K562 (cell line): ENCODE results near the gene ST3GAL3. TPM values are rescaled to one million over a fixed set of nuclear protein-coding genes. Genes with fewer than 3 reads are reported as not detected.

Experiments
- ASH1L ChIP-seq: fragments of 450-650 bp; IDR thresholded peaks from 2 replicates; pipeline ENCODE4 v1.6.1; 2018; ENCODE audit warnings: borderline replicate concordance, mild to moderate bottlenecking, low read depth; ENCODE audit not compliant: partially characterized antibody
- ATF7 ChIP-seq: fragments of 450-650 bp; IDR thresholded peaks from 2 replicates; pipeline ENCODE4 v1.7.1; 2014; ENCODE audit warnings: mild to moderate bottlenecking, moderate library complexity
- BRF1 ChIP-seq: IDR thresholded peaks from 3 replicates; pipeline ENCODE4 v1.6.1; 2011; ENCODE audit warnings: borderline replicate concordance, mild to moderate bottlenecking; ENCODE audit not compliant: insufficient read length; ENCODE audit errors: extremely low read depth
- C11orf30 ChIP-seq: fragments of 450-650 bp; IDR thresholded peaks from 2 replicates; pipeline ENCODE4 v1.6.1; 2016; ENCODE audit warnings: low read depth, mild to moderate bottlenecking
- CC2D1A ChIP-seq: fragments of 450-650 bp; IDR thresholded peaks from 2 replicates; pipeline ENCODE4 v1.6.1; 2017; ENCODE audit warnings: mild to moderate bottlenecking
- CREB1 ChIP-seq, 2 experiments: sonication (generic) in 1 of 2; formaldehyde crosslinking in 1 of 2; IDR thresholded peaks; 2 replicates each; pipeline versions ENCODE4 v1.6.1 to v1.8.0; 2012 to 2022; ENCODE audit warnings: inconsistent platforms in 1 of 2, mild to moderate bottlenecking in 1 of 2, missing genetic modification reagents in 1 of 2, moderate library complexity in 1 of 2
- ELF2 ChIP-seq: fragments of 250-450 bp; sonication (Bioruptor Pico); IDR thresholded peaks from 2 replicates; pipeline ENCODE4 v1.5.0; 2021; ENCODE audit warnings: mild to moderate bottlenecking
- FOS ChIP-seq: IDR thresholded peaks from 3 replicates; pipeline ENCODE4 v1.6.1; 2011; ENCODE audit not compliant: insufficient read length; ENCODE audit errors: extremely low read depth
- HSF4 ChIP-seq: fragments of 250-450 bp; sonication (Bioruptor Pico); IDR thresholded peaks from 2 replicates; pipeline ENCODE4 v2.1.2; 2022; ENCODE audit warnings: mild to moderate bottlenecking, moderate library complexity, borderline replicate concordance
- JUND ChIP-seq, 2 experiments: IDR thresholded peaks; 2 replicates in 1 of 2; 3 replicates in 1 of 2; pipeline ENCODE4 v1.6.1; 2011; ENCODE audit warnings: borderline replicate concordance in 2 of 2, low read depth in 2 of 2, low read length in 2 of 2, improper control_type of control experiment in 1 of 2, missing biosample characterization in 1 of 2, missing genetic modification characterization in 1 of 2, missing genetic modification reagents in 1 of 2
- KAT8 ChIP-seq: fragments of 450-650 bp; IDR thresholded peaks from 2 replicates; pipeline ENCODE4 v1.6.1; 2016; ENCODE audit warnings: low read depth, mild to moderate bottlenecking
- NFYB ChIP-seq: IDR thresholded peaks from 2 replicates; pipeline ENCODE4 v1.6.1; 2011; ENCODE audit warnings: mild to moderate bottlenecking, moderate library complexity; ENCODE audit not compliant: insufficient read length; ENCODE audit errors: extremely low read depth
- NKRF ChIP-seq: fragments of 450-650 bp; IDR thresholded peaks from 2 replicates; pipeline ENCODE4 v1.6.1; 2016; ENCODE audit warnings: borderline replicate concordance
- PTBP1 ChIP-seq: fragments of 200-400 bp; formaldehyde crosslinking; IDR thresholded peaks from 2 replicates; pipeline ENCODE4 v1.6.1; 2017; ENCODE audit warnings: low read depth, low read length
- RERE ChIP-seq: sonication (generic); formaldehyde crosslinking; IDR thresholded peaks from 2 replicates; pipeline ENCODE4 v1.8.0; 2023; ENCODE audit warnings: missing genetic modification reagents, mild to moderate bottlenecking, borderline replicate concordance
- SRSF9 ChIP-seq: fragments of 200-400 bp; formaldehyde crosslinking; IDR thresholded peaks from 2 replicates; pipeline ENCODE4 v1.6.1; 2017; ENCODE audit warnings: low read depth, low read length, borderline replicate concordance
- ZNF75A ChIP-seq: fragments of 450-650 bp; formaldehyde crosslinking; IDR thresholded peaks from 2 replicates; pipeline ENCODE4 v1.4.0; 2020; ENCODE audit warnings: mild to moderate bottlenecking
- polyA plus RNA-seq, 8 experiments: library from polyadenylated mRNA; depleted of rRNA in 4 of 8; stranded (reverse) in 5 of 8; unstranded in 3 of 8; fragments of >200 nt; fragmentation: Nextera tagmentation in 2 of 8; fragmentation: Illumina TruSeq in 1 of 8; extraction: Ambion mirVana in 2 of 8; extraction: Trizol in 1 of 8; gene quantifications; 2 replicates each; pipeline versions ENCODE4 v1.2.1 to v1.2.3, GENCODE V29; 2011 to 2014; ENCODE audit warnings: inconsistent platforms in 1 of 8, missing spikeins in 1 of 8
- total RNA-seq, 7 experiments: library from RNA; depleted of rRNA in 6 of 7; stranded (reverse); fragments of >200 nt in 6 of 7; fragmentation: Illumina TruSeq in 2 of 7; extraction: Trizol in 2 of 7; gene quantifications; 2 replicates each; pipeline versions ENCODE4 v1.2.1 to v1.2.3, GENCODE V29; 2011 to 2021; ENCODE audit warnings: low replicate concordance in 1 of 7
- TF ChIP-seq, protein P1 (sequence below): fragments of 450-650 bp; IDR thresholded peaks from 2 replicates; pipeline ENCODE4 v1.6.1; 2017; ENCODE audit warnings: mild to moderate bottlenecking, moderate library complexity

ST3GAL3 gene
- total and polyA plus RNA-seq, 9 of the 15 experiments (the other 6 are each of a cell fraction or from before 2014, with no cell fraction given) = 1.2 to 18.9 (median 11.0) TPM

DNA sequence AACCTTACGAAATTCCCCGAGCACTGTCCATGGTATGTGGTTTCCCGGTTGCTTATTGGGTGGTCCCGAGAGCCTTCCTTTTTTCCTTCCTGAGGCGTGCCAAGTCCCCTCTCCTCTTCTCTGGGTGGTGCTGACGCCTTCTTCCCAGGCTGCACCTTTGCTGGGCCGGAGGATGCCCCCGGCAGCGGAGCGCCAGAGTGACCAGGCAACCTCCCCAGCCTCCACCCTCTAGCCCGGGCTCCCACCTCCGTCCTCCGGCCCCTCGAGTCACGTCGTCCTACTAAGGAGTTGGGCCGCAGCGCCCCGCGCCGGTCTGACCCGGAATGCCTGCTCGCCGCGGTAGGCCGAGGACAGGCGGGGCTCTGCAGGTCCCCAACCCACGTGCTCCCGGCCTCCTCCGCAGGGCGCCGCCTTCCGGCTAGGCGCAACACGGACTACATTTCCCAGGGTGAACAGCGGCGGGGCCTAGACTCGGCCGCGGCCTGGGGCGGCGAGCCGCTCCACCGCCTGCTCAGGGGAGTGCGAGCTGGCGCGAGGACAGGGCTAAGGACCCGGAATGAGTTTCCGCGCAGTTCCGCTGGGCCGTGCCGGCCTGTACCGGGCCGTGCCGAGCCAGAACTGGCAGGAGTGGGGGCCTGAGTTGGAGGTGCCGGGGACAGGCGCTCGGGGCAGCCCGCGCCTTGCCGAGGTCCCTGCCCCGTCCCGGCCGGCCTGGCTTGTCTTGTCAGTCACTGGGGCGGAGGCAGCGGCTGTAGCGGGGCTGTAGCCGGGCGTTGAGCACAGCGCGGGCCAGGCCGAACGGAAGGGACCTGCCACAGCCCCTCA, 239.1 kb downstream of the ST3GAL3 start, which contains the start of gene IPO13 (continued):
- TF ChIP-seq RERE (CRISPR knock-in tag) (no peak), NFYB (no peak), HSF4 (CRISPR knock-in tag) (peak; percentile 23; the same call in 1 of the 2 replicates), C11orf30 (peak; percentile 76), FOS (no peak), ZNF75A (CRISPR knock-in tag) (no peak; the same call in 1 of the 2 replicates), ASH1L (no peak), CC2D1A (peak; percentile 33; the same call in 1 of the 2 replicates), CREB1 (IDR thresholded peaks at IDR 0.05) (peak; percentile 80; the same call in 1 of the 2 replicates), CREB1 (CRISPR knock-in tag; IDR thresholded peaks at IDR 0.05) (peak; percentile 90), SRSF9 (no peak), JUND (IDR thresholded peaks at IDR 0.05; ENCODE audit: borderline replicate concordance, low read depth, low read length) (peak; percentile 68; the same call in 1 of the 2 replicates), JUND (tag; IDR thresholded peaks at IDR 0.05; ENCODE audit: borderline replicate concordance, low read depth, low read length) (peak; percentile 66; the same call in 2 of the 3 replicates), BRF1 (no peak), PTBP1 (no peak), ATF7 (peak; percentile 90), KAT8 (no peak), NKRF (peak; percentile 95), ELF2 (CRISPR knock-in tag) (peak; percentile 34; the same call in 1 of the 2 replicates)
- TF ChIP-seq, protein P1, sequence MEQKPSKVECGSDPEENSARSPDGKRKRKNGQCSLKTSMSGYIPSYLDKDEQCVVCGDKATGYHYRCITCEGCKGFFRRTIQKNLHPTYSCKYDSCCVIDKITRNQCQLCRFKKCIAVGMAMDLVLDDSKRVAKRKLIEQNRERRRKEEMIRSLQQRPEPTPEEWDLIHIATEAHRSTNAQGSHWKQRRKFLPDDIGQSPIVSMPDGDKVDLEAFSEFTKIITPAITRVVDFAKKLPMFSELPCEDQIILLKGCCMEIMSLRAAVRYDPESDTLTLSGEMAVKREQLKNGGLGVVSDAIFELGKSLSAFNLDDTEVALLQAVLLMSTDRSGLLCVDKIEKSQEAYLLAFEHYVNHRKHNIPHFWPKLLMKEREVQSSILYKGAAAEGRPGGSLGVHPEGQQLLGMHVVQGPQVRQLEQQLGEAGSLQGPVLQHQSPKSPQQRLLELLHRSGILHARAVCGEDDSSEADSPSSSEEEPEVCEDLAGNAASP = no peak
